Measurements from ENCODE around the gene TMEM242. TPM values are rescaled to one million over a fixed set of nuclear protein-coding genes. Genes with fewer than 3 reads are reported as not detected.
"Not testable (repeated sequence)": the region's sequence is repeated elsewhere in the genome, so short reads cannot be mapped to it uniquely, and the experiment has no call there.

The TMEM242 gene
- total and polyA plus RNA-seq, 2 donors (not counting 3 experiments of a cell fraction or from before 2014, with no cell fraction given): 5.3 to 15.5 TPM

GRCh38 chr6:157337751-157338150 lies 14.4 kb upstream of the TMEM242 start:
- H3K4me3 ChIP-seq (replicated peaks in 1 of 3; ENCODE audit: insufficient read depth in 1 of 3, low read depth in 1 of 3, low read length in 3 of 3): no peak overlapping the region
- no peak for TF ChIP-seq GATA2 (IDR thresholded peaks at IDR 0.05; ENCODE audit: insufficient read depth, insufficient read length, low read depth, low read length)
- TF ChIP-seq POLR2A (IDR thresholded peaks at IDR 0.05; ENCODE audit: low read depth, low read length): no peak
- no peak for TF ChIP-seq CTCF (IDR thresholded peaks at IDR 0.05; ENCODE audit: extremely low read depth in 1 of 2, insufficient read depth in 1 of 2, low read depth in 1 of 2, low read length in 2 of 2)
- TF ChIP-seq EZH2 (IDR thresholded peaks at IDR 0.05; ENCODE audit: borderline replicate concordance, low read depth, low read length, severe bottlenecking): no peak
- no peak for TF ChIP-seq POLR2AphosphoS5 (IDR thresholded peaks at IDR 0.05; ENCODE audit: insufficient read depth, low read depth, low read length)
- TF ChIP-seq MAX (IDR thresholded peaks at IDR 0.05; ENCODE audit: insufficient read depth, insufficient read length): no peak
- TF ChIP-seq MYC (IDR thresholded peaks at IDR 0.05; ENCODE audit: low read depth, low read length): no peak
- no peak for TF ChIP-seq JUN (IDR thresholded peaks at IDR 0.05; ENCODE audit: borderline replicate concordance, insufficient read depth, insufficient read length, low read depth)
- no peak for TF ChIP-seq FOS (IDR thresholded peaks at IDR 0.05; ENCODE audit: borderline replicate concordance, insufficient read depth, low read length)
- H3K27me3 ChIP-seq (ENCODE audit: control insufficient read depth in 2 of 2, insufficient read depth in 2 of 2, low read length in 2 of 2): peaks cover 4 to 20% of the 10 kb centered on the region in 2 experiments
- intact Hi-C loops (cut with micrococcal nuclease): loop anchor here (5.0 kb wide), 1 partner anchor 330 kb away; no protein-coding TSS in a partner anchor
- DNase-seq (ENCODE audit: low read depth, low spot score) (no peak), FAIRE-seq (no peak)
- H3K9me3 ChIP-seq (replicated peaks; ENCODE audit: control insufficient read depth, insufficient read depth, low read length): no peaks in the 10 kb centered on the region
- no peak overlapping the region for H3K4me2 ChIP-seq (ENCODE audit: insufficient read depth, low read length)
- BruUV-seq (replicated peaks): no TSS peak
- no peaks in the 10 kb centered on the region for H3K9me1 ChIP-seq (replicated peaks; ENCODE audit: control insufficient read depth, extremely low read depth, insufficient read depth, low read length)
- no peak overlapping the region for H3K9ac ChIP-seq (replicated peaks; ENCODE audit: extremely low read depth, insufficient read depth, low read length)
- no peak overlapping the region for H2AFZ ChIP-seq (ENCODE audit: low read depth, low read length)
- POLR2A ChIA-PET: no interaction called here
- no peak overlapping the region for H3K27ac ChIP-seq (ENCODE audit: insufficient read depth, low read depth, low read length)
- dilution Hi-C loops (cut with MboI; ENCODE audit: extremely low pct_ligation_motif_present, low sequenced_read_pairs): no loop called here
- no peaks in the 10 kb centered on the region for H3K36me3 ChIP-seq (ENCODE audit: control insufficient read depth in 2 of 2, extremely low read depth in 1 of 2, insufficient read depth in 2 of 2, low read length in 2 of 2)
- no peaks in the 10 kb centered on the region for H3K4me1 ChIP-seq (ENCODE audit: control insufficient read depth, extremely low read depth, insufficient read depth, low read length)
- no peaks in the 10 kb centered on the region for H4K20me1 ChIP-seq (replicated peaks; ENCODE audit: control insufficient read depth, extremely low read depth, insufficient read depth, low read length)
- CTCF ChIA-PET: interaction anchor here (1.1 to 8.2 kb wide), 4 partner anchors 13 to 794 kb away, joined by 3 to 92 read pairs (median 34); partner anchors contain the start of gene TMEM242
- no peaks in the 10 kb centered on the region for H3K79me2 ChIP-seq (ENCODE audit: control insufficient read depth, insufficient read depth, low read length)

- H3K9ac ChIP-seq (replicated peaks; ENCODE audit: extremely low read depth, insufficient read depth, low read length); POLR2A ChIA-PET; H3K9me1 ChIP-seq (replicated peaks; ENCODE audit: control insufficient read depth, extremely low read depth, insufficient read depth, low read length); H3K4me2 ChIP-seq (ENCODE audit: insufficient read depth, low read length); FAIRE-seq; H2AFZ ChIP-seq (ENCODE audit: low read depth, low read length); BruUV-seq (replicated peaks); dilution Hi-C loops (cut with MboI; ENCODE audit: extremely low pct_ligation_motif_present, low sequenced_read_pairs); DNase-seq (ENCODE audit: low read depth, low spot score); H3K79me2 ChIP-seq (ENCODE audit: control insufficient read depth, insufficient read depth, low read length); H3K27ac ChIP-seq (ENCODE audit: insufficient read depth, low read depth, low read length); H3K9me3 ChIP-seq (replicated peaks; ENCODE audit: control insufficient read depth, insufficient read depth, low read length); H3K4me3 ChIP-seq (replicated peaks in 1 of 3; ENCODE audit: insufficient read depth in 1 of 3, low read depth in 1 of 3, low read length in 3 of 3); H4K20me1 ChIP-seq (replicated peaks; ENCODE audit: control insufficient read depth, extremely low read depth, insufficient read depth, low read length); H3K36me3 ChIP-seq (ENCODE audit: control insufficient read depth in 2 of 2, extremely low read depth in 1 of 2, insufficient read depth in 2 of 2, low read length in 2 of 2); H3K4me1 ChIP-seq (ENCODE audit: control insufficient read depth, extremely low read depth, insufficient read depth, low read length): not testable (repeated sequence)
- CTCF ChIA-PET: interaction anchor here (0.5 to 8.2 kb wide), 7 partner anchors 12 to 795 kb away, joined by 3 to 92 read pairs (median 4); partner anchors contain the start of gene TMEM242
- H3K27me3 ChIP-seq (ENCODE audit: control insufficient read depth in 2 of 2, insufficient read depth in 2 of 2, low read length in 2 of 2): peaks cover 4 to 20% of the 10 kb centered on the region in 2 experiments
- intact Hi-C loops (cut with micrococcal nuclease): loop anchor here (5.0 kb wide), 1 partner anchor 330 kb away; no protein-coding TSS in a partner anchor
These were observed 14.0 kb upstream of the TMEM242 start for GRCh38 chr6:157337276-157337675.

Data from endothelial cell of umbilical vein (primary cell).